ENCODE measurements around the gene TTC32. TPM values are rescaled to one million over a fixed set of nuclear protein-coding genes. Genes with fewer than 3 reads are reported as not detected.

The TTC32 gene
- total RNA-seq, 4 donors from 2014 or later: 15.2 to 30.5 (median 21.4) TPM

DNA sequence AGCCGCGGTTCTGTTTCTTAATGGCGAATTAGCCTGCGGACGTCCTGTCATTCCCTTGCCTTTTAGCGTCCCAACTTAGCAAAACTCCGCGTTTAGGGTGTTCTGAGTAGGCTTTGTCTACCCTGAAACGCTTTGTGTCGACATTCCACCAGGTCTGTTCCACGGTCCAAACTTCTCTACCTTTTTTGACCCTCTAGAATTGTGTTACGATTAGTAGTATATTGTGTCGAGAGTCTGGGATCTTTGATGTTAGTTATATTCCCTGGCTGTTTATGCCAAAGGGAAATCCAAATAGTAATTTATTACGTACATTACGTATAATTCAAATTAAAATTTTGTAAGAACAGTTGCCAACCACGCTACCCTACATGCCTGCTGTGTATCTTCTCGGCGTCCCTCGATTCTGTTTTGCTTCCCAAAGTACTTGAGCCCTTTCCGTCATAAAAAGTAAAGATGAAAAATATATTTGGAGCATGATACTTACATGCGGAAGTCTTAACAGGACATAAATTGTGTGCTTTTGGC lies 495 bp upstream of the TTC32 start:
- Histone ChIP-seq H3K36me3 (no peaks in the 10 kb centered on the region), H3K27me3 (no peaks in the 10 kb centered on the region), H3K9me3 (no peaks in the 10 kb centered on the region), H3K4me1 (peaks cover 0 to 21% (median 2%) of the 10 kb centered on the region in 4 donors), H3K27ac (peak overlapping the region; percentile 93 to 96 (median 96)), H3K4me3 (peak overlapping the region; percentile 70 to 96 (median 76))
- TF ChIP-seq POLR2A (IDR thresholded peaks at IDR 0.05): no peak
- TF ChIP-seq, protein P1, sequence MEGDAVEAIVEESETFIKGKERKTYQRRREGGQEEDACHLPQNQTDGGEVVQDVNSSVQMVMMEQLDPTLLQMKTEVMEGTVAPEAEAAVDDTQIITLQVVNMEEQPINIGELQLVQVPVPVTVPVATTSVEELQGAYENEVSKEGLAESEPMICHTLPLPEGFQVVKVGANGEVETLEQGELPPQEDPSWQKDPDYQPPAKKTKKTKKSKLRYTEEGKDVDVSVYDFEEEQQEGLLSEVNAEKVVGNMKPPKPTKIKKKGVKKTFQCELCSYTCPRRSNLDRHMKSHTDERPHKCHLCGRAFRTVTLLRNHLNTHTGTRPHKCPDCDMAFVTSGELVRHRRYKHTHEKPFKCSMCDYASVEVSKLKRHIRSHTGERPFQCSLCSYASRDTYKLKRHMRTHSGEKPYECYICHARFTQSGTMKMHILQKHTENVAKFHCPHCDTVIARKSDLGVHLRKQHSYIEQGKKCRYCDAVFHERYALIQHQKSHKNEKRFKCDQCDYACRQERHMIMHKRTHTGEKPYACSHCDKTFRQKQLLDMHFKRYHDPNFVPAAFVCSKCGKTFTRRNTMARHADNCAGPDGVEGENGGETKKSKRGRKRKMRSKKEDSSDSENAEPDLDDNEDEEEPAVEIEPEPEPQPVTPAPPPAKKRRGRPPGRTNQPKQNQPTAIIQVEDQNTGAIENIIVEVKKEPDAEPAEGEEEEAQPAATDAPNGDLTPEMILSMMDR (IDR thresholded peaks at IDR 0.05): no peak
- DNase-seq: no peak

DNA sequence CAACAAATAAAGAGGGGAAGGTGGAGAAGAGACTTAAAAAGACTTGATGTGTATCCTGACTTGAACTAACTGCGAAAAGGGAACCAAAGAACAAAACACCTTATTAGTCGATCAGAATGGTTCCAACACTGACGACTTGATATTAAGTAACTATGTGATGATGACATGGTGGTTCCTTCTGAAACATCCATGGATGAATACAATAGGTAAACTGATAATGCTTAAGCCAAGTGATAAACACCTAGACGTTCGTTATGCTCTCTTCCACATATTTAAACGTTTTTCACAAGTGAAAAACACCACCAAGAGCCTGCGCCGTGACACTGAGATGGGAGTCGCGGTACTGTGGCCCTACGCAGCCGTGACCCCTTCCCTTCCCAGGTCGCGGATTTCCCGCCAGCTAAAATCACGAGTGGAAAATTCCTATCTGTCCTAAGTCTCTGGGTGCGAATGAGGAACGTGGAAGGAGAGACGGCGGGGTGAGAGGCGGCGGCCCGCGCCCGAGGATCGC lies 797 bp downstream of the TTC32 start:
- peak overlapping the region; percentile 93 to 96 (median 96) for H3K27ac ChIP-seq
- H3K4me3 ChIP-seq: peak overlapping the region; percentile 70 to 96 (median 76)
- H3K4me1 ChIP-seq: peaks cover 0 to 26% (median 2%) of the 10 kb centered on the region in 4 donors
- no peaks in the 10 kb centered on the region for H3K9me3 ChIP-seq
- H3K36me3 ChIP-seq: no peaks in the 10 kb centered on the region
- no peaks in the 10 kb centered on the region for H3K27me3 ChIP-seq
- DNase-seq: peak in 1 of 3 donors; percentile 29
- TF ChIP-seq, protein P1 (IDR thresholded peaks at IDR 0.05): no peak
- TF ChIP-seq POLR2A (IDR thresholded peaks at IDR 0.05): no peak

DNA sequence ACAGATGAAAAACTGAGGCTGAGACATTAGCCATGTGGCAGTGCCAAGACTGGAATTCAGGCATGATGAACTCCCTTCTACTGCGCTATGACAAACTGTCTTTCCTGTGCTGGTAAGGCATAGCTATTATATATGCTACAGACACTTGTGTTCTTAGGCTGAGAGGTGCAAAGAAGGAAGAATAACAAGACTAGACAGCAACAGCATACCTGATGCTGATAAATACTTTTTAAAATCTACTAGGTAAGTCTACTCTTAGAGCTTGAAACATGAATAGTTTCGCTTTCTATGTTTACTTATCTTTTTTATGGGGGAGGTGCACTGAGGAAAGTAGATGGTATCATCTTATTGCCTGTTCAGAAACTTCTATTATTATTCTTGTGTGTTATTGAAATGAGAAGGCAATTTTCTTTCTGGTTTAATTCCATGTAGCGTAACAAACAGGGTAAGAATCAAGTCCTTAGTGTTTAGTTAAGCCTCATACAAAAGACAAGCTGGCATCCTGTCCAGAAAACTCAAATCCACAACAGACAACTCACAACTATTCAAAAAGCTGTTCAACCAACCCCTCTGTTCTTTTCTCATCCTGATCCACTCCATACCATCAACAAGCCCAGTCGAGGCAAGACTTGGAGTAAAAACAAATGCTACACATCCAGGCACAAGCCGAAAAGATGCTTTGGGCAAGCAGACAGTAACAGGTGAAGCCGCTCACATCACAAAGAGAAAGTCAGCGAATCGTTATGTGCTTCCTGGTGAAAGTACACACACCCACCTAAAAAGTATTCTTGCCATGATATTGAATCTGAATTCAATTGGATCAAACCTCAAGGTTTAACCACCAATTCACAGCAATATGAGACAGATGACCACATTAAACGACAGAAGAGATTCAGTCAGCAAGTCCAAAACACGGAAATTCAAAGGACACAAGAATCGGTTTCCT lies 1.5 kb downstream of the TTC32 start:
- H3K36me3 ChIP-seq: no peaks in the 10 kb centered on the region
- H3K4me3 ChIP-seq: peak overlapping the region; percentile 70 to 96 (median 76)
- peaks cover 0 to 26% (median 2%) of the 10 kb centered on the region in 4 donors for H3K4me1 ChIP-seq
- H3K27me3 ChIP-seq: no peaks in the 10 kb centered on the region
- no peak for DNase-seq
- H3K27ac ChIP-seq: peak overlapping the region; percentile 93 to 96 (median 96)
- TF ChIP-seq POLR2A (IDR thresholded peaks at IDR 0.05): no peak
- TF ChIP-seq, protein P1 (IDR thresholded peaks at IDR 0.05): no peak
- H3K9me3 ChIP-seq: no peaks in the 10 kb centered on the region

DNA sequence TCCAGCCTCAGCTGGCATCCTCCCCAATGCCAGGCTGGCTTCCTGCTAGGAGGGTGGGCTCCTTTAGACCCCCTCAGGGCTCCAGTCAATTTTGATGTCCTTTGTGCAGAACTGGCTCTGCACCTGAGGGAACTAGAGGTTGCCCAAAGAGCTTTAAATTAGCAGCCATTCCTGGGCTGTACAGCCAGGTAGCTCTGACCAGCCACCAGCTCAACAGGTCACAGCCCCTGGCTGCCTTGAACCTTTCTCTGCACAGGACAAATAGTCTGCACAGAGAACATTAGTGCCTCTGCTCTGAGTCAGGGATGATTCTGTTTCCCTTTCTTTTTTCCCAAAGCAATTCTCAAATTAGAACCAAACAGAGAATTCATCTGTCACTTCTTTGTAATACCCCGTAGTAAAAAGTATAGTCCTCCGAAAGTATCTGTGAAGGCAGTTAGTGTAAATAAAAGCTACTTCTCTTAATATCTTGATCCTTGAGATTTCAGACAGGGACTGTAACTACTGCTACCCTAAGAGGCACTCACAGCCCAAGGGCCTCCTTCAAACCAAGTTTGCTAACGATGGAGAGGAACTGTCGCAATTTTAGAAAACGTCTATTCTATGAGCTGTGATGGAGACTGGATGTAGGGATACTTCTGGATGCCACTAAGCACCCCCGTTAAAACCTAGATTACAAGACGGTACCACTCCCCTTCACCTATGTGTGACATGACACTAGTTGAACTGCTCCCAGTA lies 3.0 kb downstream of the TTC32 start:
- Histone ChIP-seq H3K4me3 (no peak overlapping the region), H3K27me3 (no peaks in the 10 kb centered on the region), H3K27ac (no peak overlapping the region), H3K9me3 (no peaks in the 10 kb centered on the region), H3K36me3 (no peaks in the 10 kb centered on the region), H3K4me1 (peaks cover 0 to 26% (median 2%) of the 10 kb centered on the region in 4 donors)
- DNase-seq: no peak
- TF ChIP-seq, protein P1 (IDR thresholded peaks at IDR 0.05): no peak
- TF ChIP-seq POLR2A (IDR thresholded peaks at IDR 0.05): no peak

DNA sequence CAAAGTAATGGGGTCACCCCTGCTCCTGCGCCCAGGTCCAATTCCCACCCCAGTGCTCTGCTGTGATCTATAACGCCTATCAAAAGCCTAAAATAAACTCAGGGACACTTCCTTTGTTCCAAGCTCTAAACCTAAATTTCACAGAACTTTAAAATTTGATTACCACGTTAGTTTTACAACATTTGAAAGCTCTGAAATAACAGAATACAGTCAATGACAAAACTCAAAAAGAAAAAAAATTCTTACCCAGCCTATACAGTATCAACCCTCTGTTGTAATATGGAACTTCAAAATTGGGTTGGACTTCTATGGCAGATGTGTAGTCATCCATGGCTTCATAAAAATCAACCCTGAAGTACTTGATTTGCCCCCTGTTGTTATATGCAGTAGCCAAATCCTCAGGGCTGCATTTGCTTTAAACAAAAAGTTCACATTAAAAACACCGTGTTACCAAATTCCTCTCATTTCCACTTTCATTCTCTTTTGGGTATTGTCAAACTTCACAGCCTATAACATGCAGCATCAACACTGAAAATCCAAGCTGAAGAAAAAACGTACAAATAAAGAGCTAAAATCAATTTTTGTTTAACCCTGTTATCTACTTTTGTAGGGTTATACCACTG lies 4.0 kb downstream of the TTC32 start:
- Histone ChIP-seq H3K27ac (no peak overlapping the region), H3K4me1 (peaks cover 0 to 24% (median 1%) of the 10 kb centered on the region in 4 donors), H3K27me3 (no peaks in the 10 kb centered on the region), H3K9me3 (no peaks in the 10 kb centered on the region), H3K4me3 (no peak overlapping the region), H3K36me3 (no peaks in the 10 kb centered on the region)
- DNase-seq: no peak
- no peak for TF ChIP-seq POLR2A (IDR thresholded peaks at IDR 0.05)
- TF ChIP-seq, protein P1 (IDR thresholded peaks at IDR 0.05): no peak
